ENCODE data around the gene TECPR2. TPM values are rescaled to one million over a fixed set of nuclear protein-coding genes. Genes with fewer than 3 reads are reported as not detected.

The TECPR2 gene
- total and polyA plus RNA-seq, 4 donors = 5.6 to 30.3 (median 19.5) TPM

DNA sequence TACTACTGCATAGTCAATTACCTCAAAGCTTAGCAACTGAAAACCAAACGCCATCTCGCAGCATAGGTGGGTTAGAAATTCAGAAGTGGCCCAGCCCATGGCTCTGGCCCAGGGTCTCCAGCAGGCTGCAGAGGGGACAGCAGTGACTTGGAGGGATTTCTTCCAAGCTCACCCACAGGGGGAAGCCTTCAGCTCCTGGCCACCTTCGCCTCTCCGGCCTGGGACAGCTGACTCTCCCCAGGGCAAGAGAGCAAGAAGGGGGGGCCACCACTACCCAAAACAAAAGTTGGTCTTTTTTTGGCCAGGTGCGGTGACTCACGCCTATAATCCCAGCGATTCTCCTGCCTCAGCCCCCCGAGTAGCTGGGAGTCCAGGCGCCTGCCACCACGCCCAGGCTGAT is 179.0 kb downstream of the TECPR2 start:
- Histone ChIP-seq H3K27me3 (ENCODE audit: control insufficient read depth in 3 of 3, insufficient read depth in 3 of 3, low read length in 2 of 3) (peaks cover 0 to 3% (median 0%) of the 10 kb centered on the region in 3 donors), H3K27ac (ENCODE audit: low read depth in 1 of 2, low read length in 1 of 2) (no peak overlapping the region), H3K4me1 (ENCODE audit: control insufficient read depth in 5 of 5, insufficient read depth in 5 of 5, low read length in 5 of 5) (peaks cover 0 to 60% (median 21%) of the 10 kb centered on the region in 5 donors), H3K9me3 (ENCODE audit: control insufficient read depth in 4 of 4, insufficient read depth in 3 of 4, low read length in 3 of 4) (no peaks in the 10 kb centered on the region), H3K4me3 (no peak overlapping the region), H3K36me3 (ENCODE audit: control insufficient read depth in 4 of 4, insufficient read depth in 4 of 4, low read length in 4 of 4) (no peaks in the 10 kb centered on the region), H3K9ac (ENCODE audit: insufficient read depth in 1 of 2, low read length in 2 of 2) (no peak overlapping the region)
- WGBS, 2 donors = 89 to 91% methylated on average over 10 of the region's 10 CpGs
- DNase-seq = no peak
- ATAC-seq (ENCODE audit: insufficient read depth, low FRiP score) = no peak
- TF ChIP-seq CTCF (IDR thresholded peaks at IDR 0.05; ENCODE audit: control extremely low read depth, extremely low read depth) = no peak

DNA sequence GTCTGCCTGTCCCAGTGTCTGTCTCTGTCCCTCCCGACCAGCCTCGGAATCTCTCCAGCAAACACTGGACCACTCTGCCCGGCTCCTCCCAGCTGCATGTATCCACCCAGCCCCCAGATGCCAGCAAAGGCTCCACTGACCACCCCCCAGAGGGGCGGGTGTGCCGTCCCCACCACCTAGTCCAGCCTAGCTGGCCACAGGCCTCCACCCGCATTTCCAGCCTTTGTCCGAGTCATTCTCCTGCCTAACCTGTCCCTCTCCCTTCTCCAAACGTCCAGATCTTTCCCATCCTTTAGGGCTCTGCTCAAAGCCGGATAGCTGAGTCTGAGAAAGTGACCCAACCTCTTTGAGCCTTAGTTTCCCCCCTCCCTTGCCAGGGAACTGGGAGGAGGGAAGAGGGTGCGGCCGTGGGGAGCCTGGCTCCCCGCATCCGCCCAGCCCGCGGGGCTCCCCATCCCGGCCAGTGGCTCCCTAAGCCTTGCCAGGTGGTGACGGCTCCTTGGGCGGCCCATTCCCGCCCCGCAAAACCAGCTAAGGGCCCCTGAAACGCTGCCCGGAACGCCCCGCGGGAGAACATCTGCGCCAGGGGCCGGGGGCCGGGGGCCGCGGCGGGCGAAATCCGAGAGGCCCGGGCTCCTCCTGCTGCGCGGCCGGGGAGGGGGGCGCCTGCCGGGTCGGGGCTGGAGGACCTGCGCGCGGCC is 181.5 kb downstream of the TECPR2 start:
- no peak overlapping the region for H3K9ac ChIP-seq (ENCODE audit: insufficient read depth in 1 of 2, low read length in 2 of 2)
- peaks cover 0 to 3% (median 0%) of the 10 kb centered on the region in 3 donors for H3K27me3 ChIP-seq (ENCODE audit: control insufficient read depth in 3 of 3, insufficient read depth in 3 of 3, low read length in 2 of 3)
- DNase-seq (peak; percentile 40 to 65 (median 52)), ATAC-seq (ENCODE audit: insufficient read depth, low FRiP score) (peak; percentile 34)
- no peaks in the 10 kb centered on the region for H3K9me3 ChIP-seq (ENCODE audit: control insufficient read depth in 4 of 4, insufficient read depth in 3 of 4, low read length in 3 of 4)
- no peak overlapping the region for H3K27ac ChIP-seq (ENCODE audit: low read depth in 1 of 2, low read length in 1 of 2)
- H3K36me3 ChIP-seq (ENCODE audit: control insufficient read depth in 4 of 4, insufficient read depth in 4 of 4, low read length in 4 of 4) = no peaks in the 10 kb centered on the region
- TF ChIP-seq CTCF (IDR thresholded peaks at IDR 0.05; ENCODE audit: control extremely low read depth, extremely low read depth) = no peak
- H3K4me3 ChIP-seq = no peak overlapping the region
- 22 to 45% methylated on average over 26 to 43 of the region's 43 CpGs for WGBS, 2 donors
- peaks cover 0 to 63% (median 23%) of the 10 kb centered on the region in 5 donors for H3K4me1 ChIP-seq (ENCODE audit: control insufficient read depth in 5 of 5, insufficient read depth in 5 of 5, low read length in 5 of 5)

GRCh38 chr14:102544747-102545460 is 182.2 kb downstream of the TECPR2 start:
- H3K9me3 ChIP-seq (ENCODE audit: control insufficient read depth in 4 of 4, insufficient read depth in 3 of 4, low read length in 3 of 4) = no peaks in the 10 kb centered on the region
- no peaks in the 10 kb centered on the region for H3K36me3 ChIP-seq (ENCODE audit: control insufficient read depth in 4 of 4, insufficient read depth in 4 of 4, low read length in 4 of 4)
- H3K9ac ChIP-seq (ENCODE audit: insufficient read depth in 1 of 2, low read length in 2 of 2) = no peak overlapping the region
- H3K27me3 ChIP-seq (ENCODE audit: control insufficient read depth in 3 of 3, insufficient read depth in 3 of 3, low read length in 2 of 3) = peaks cover 0 to 3% (median 0%) of the 10 kb centered on the region in 3 donors
- DNase-seq = peak in 2 of 3 donors; percentile 34 to 40
- H3K4me1 ChIP-seq (ENCODE audit: control insufficient read depth in 5 of 5, insufficient read depth in 5 of 5, low read length in 5 of 5) = peaks cover 0 to 58% (median 17%) of the 10 kb centered on the region in 5 donors
- no peak overlapping the region for H3K27ac ChIP-seq (ENCODE audit: low read depth in 1 of 2, low read length in 1 of 2)
- WGBS, 2 donors = 14 to 17% methylated on average over 51 to 66 of the region's 66 CpGs
- H3K4me3 ChIP-seq = no peak overlapping the region
- no peak for TF ChIP-seq CTCF (IDR thresholded peaks at IDR 0.05; ENCODE audit: control extremely low read depth, extremely low read depth)
- no peak for ATAC-seq (ENCODE audit: insufficient read depth, low FRiP score)

Measured in lung (tissue), 12 donors.